ENCODE measurements around the gene NAA10.
"Not testable (repeated sequence)": the region's sequence is repeated elsewhere in the genome, so short reads cannot be mapped to it uniquely, and the experiment has no call there.

NAA10 gene

GRCh38 chrX:153934762-153935325 is at the start of gene NAA10:
Gene NAA10 (minus strand): TSS chrX:153935037. CDS start chrX:153934904, 133 bp downstream.
- peak; percentile 48 for DNase-seq

- DNase-seq, result peak; percentile 87
Measured at GRCh38 chrX:153983321-153983801, 48.5 kb upstream of the NAA10 start.

- DNase-seq, result peak; percentile 89
Measured at GRCh38 chrX:153981771-153982533, 47.1 kb upstream of the NAA10 start.

GRCh38 chrX:153981231-153981630 is 46.4 kb upstream of the NAA10 start:
- DNase-seq, result no peak

- not testable (repeated sequence) for DNase-seq
Measured at GRCh38 chrX:153980394-153980793, 45.6 kb upstream of the NAA10 start.

GRCh38 chrX:153974726-153975286 is 40.0 kb upstream of the NAA10 start:
- peak; percentile 13 for DNase-seq

GRCh38 chrX:153974003-153974725 is 39.3 kb upstream of the NAA10 start:
- DNase-seq, result peak; percentile 24

- no peak for DNase-seq
Measured at GRCh38 chrX:153973127-153974002, 38.5 kb upstream of the NAA10 start.

GRCh38 chrX:153972368-153973126 is 37.7 kb upstream of the NAA10 start, which contains the start of gene TMEM187:
Gene TMEM187 (plus strand): TSS chrX:153972754. CDS start chrX:153982063, 9,309 bp downstream.
- peak; percentile 81 for DNase-seq

GRCh38 chrX:153971450-153972367 is 36.9 kb upstream of the NAA10 start, which contains the start of gene HCFC1:
Gene HCFC1 (minus strand): TSS chrX:153971818. CDS start chrX:153970840, 978 bp downstream.
- peak; percentile 88 for DNase-seq

- DNase-seq, result peak; percentile 73
Measured at GRCh38 chrX:153971124-153971449, 36.2 kb upstream of the NAA10 start.

- DNase-seq, result peak; percentile 48
Measured at GRCh38 chrX:153970357-153971123, 35.7 kb upstream of the NAA10 start.

GRCh38 chrX:153969904-153970356 is 35.1 kb upstream of the NAA10 start:
- DNase-seq, result no peak

- DNase-seq, result no peak
Measured at GRCh38 chrX:153969125-153969903, 34.5 kb upstream of the NAA10 start.

GRCh38 chrX:153968754-153969124 is 33.9 kb upstream of the NAA10 start:
- peak; percentile 4 for DNase-seq

- no peak for DNase-seq
Measured at GRCh38 chrX:153968255-153968654, 33.4 kb upstream of the NAA10 start.

GRCh38 chrX:153967536-153968224 is 32.8 kb upstream of the NAA10 start:
- peak; percentile 31 for DNase-seq
